Mucosa of rectum (tissue), 2 donors: ENCODE results near the gene KCTD16.

Source experiments
- H3K27ac ChIP-seq, 2 donors: one replicate each; pipeline ENCODE4 v1.7.0; 2013; ENCODE audit warnings: inconsistent platforms in 2 of 2, low read depth in 2 of 2, low read length in 2 of 2
- H3K27me3 ChIP-seq, 2 donors: one replicate each; pipeline ENCODE4 v1.7.0; 2013; ENCODE audit warnings: low read length in 2 of 2; ENCODE audit not compliant: control insufficient read depth in 2 of 2, insufficient read depth in 2 of 2
- H3K36me3 ChIP-seq, 2 donors: one replicate each; pipeline ENCODE4 v1.7.0; 2013; ENCODE audit warnings: low read length in 2 of 2; ENCODE audit not compliant: control insufficient read depth in 2 of 2, insufficient read depth in 2 of 2
- H3K4me1 ChIP-seq, 2 donors: one replicate each; pipeline ENCODE4 v1.7.0; 2013; ENCODE audit warnings: low read length in 2 of 2, mild to moderate bottlenecking in 1 of 2; ENCODE audit not compliant: control insufficient read depth in 2 of 2, insufficient read depth in 2 of 2
- H3K4me3 ChIP-seq, 2 donors: one replicate each; pipeline ENCODE4 v1.7.0; 2013; ENCODE audit warnings: low read length in 2 of 2
- H3K9ac ChIP-seq, 2 donors: one replicate each; pipeline ENCODE4 v1.7.0; 2013; ENCODE audit warnings: low read length in 2 of 2, low read depth in 1 of 2, mild to moderate bottlenecking in 1 of 2
- H3K9me3 ChIP-seq, 2 donors: one replicate each; pipeline ENCODE4 v1.7.0; 2013; ENCODE audit warnings: low read length in 2 of 2; ENCODE audit not compliant: control insufficient read depth in 2 of 2
- donor health status: healthy.
- donor health status: Normal muscosa, but diverticular disease.

Gene KCTD16

DNA sequence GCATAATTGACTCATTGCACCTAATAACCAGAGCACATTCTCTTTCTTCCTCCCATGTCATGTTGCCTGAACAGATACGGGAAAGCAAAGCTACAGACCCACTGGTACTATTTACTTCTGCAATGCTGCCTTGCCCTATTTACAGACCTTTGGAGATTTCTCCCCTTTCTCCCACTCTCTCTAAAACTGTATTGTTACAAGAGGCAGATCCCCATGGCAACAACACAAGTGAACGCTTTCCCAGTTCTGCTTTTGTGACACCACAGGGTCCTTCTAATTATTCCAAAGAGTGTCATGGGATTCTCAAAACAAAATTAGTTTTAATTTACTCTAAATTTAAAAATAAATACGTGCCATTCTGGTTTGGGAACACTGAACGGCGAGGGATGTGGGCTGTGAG is 104.7 kb downstream of the KCTD16 start:
- Histone ChIP-seq H3K9ac (no peak overlapping the region), H3K4me1 (no peaks in the 10 kb centered on the region)

DNA sequence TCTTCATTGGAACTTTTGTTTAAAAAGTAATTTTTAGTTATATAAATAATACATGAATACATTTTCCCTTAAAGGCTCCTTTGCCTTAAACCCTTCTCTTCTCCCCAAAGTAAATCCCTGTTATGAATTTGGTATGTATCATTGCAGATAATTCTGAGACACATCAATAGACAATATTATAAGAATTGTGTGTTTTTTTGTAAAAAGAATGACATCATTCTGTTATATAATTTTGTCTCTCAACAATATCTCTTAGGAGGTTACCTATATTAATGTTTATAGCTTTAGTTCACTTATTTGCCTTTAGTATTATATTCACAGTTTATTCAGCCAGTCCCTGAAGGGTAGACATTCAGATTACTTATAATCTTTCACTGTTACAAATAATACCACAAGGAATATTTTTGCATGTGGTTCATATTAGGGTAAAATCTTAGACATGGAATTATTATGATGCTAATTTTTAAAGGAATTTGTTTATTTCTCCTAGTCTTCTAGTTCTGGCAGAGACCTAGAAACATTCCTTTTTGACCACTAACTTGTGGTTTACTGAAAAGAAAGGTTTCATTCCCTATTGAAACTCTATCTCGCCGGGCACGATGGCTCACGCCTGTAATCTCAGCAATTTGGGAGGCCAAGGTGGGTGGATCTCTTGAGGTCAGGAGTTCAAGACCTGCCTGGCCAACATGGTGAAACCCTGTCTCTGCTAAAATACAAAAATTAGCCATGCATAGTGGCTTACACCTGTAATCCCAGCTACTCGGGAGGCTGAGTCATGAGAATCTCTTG is 105.6 kb downstream of the KCTD16 start:
- Histone ChIP-seq H3K27me3 (no peaks in the 10 kb centered on the region), H3K27ac (no peak overlapping the region), H3K9ac (no peak overlapping the region), H3K4me1 (no peaks in the 10 kb centered on the region), H3K36me3 (no peaks in the 10 kb centered on the region), H3K4me3 (no peak overlapping the region), H3K9me3 (no peaks in the 10 kb centered on the region)

More for the DNA sequence above, 104.7 kb downstream of the KCTD16 start:
- H3K9me3 ChIP-seq, result no peaks in the 10 kb centered on the region
- H3K36me3 ChIP-seq, result no peaks in the 10 kb centered on the region
- H3K27me3 ChIP-seq, result no peaks in the 10 kb centered on the region
- H3K4me3 ChIP-seq, result no peak overlapping the region
- H3K27ac ChIP-seq, result no peak overlapping the region

DNA sequence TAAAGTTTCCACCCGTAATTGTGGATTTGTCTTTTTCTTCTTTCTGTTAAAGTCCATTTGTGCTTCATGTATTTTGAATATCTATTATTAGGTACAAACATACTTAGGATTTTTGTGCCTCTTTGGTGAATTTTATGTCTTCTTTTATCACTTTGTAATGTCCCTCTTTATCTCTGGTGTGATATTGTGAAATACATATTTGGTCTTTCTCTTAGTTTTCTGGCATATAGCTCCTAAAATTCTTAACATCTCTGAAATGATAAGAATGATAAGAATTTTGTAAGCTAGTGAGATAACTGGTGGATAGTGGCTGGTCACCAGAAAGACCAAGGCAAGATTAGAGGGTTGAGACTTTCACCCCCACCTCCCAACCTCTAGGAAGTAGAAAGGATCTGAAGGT is 111.1 kb downstream of the KCTD16 start:
- no peaks in the 10 kb centered on the region for H3K4me1 ChIP-seq
- H3K27ac ChIP-seq, result no peak overlapping the region
- H3K9me3 ChIP-seq, result no peaks in the 10 kb centered on the region
- no peaks in the 10 kb centered on the region for H3K36me3 ChIP-seq
- H3K9ac ChIP-seq, result no peak overlapping the region
- no peak overlapping the region for H3K4me3 ChIP-seq
- H3K27me3 ChIP-seq, result no peaks in the 10 kb centered on the region

DNA sequence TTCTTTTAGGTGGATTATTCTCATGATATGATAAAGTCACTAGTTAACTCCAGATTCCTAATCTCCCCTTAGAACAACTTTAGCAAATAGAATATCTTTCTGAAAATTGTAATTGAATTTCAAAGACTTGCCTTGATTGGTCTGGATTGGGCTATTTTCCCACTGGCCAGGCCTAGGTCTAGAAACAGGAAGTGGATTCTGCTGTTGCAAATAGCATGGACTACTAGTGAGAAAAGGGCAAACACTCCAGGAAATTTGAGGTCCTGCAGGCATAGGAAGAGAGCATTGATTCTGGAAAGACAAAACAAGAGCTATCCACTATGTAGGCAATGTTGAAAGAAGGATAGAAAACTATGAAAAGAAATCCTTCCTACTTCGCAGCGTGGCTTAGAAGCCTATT is 113.4 kb downstream of the KCTD16 start:
- Histone ChIP-seq H3K9me3 (no peaks in the 10 kb centered on the region), H3K4me1 (no peaks in the 10 kb centered on the region), H3K4me3 (no peak overlapping the region), H3K36me3 (no peaks in the 10 kb centered on the region), H3K27ac (no peak overlapping the region), H3K27me3 (no peaks in the 10 kb centered on the region), H3K9ac (no peak overlapping the region)

DNA sequence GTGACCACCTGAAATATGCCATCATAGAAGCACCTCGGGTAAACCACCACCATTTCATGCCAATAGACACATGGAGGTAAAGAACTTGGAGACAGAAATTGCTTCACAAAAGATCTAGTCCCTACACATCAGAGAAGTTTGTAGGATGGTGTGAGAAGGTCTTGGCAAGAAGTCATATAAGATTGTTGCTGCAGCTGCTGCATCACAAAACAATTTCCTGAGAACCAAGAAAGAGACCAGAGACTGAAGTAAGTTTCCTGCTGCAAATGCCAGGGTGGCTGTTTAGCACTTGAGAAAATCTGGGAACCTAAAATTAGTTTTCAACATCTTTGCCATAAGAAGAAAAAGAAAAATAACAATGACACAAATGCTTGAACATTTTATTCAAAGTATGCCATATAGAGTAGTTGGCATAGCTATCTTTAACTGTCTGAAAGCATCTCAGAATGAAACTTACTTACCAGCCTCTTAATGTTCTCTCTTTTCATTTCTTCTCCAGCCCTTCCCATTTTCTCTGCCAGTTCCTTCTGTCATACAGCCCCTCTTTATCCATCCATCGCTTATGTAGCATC is 114.3 kb downstream of the KCTD16 start:
- Histone ChIP-seq H3K9me3 (no peaks in the 10 kb centered on the region), H3K4me3 (no peak overlapping the region), H3K27ac (no peak overlapping the region), H3K36me3 (no peaks in the 10 kb centered on the region), H3K9ac (no peak overlapping the region), H3K27me3 (no peaks in the 10 kb centered on the region), H3K4me1 (no peaks in the 10 kb centered on the region)

GRCh38 chr5:144289277-144289676 is 118.6 kb downstream of the KCTD16 start:
- H3K27me3 ChIP-seq, result no peaks in the 10 kb centered on the region
- no peaks in the 10 kb centered on the region for H3K9me3 ChIP-seq
- H3K4me1 ChIP-seq, result no peaks in the 10 kb centered on the region
- H3K9ac ChIP-seq, result no peak overlapping the region
- no peak overlapping the region for H3K4me3 ChIP-seq
- no peaks in the 10 kb centered on the region for H3K36me3 ChIP-seq
- H3K27ac ChIP-seq, result no peak overlapping the region

- Histone ChIP-seq H3K9ac (no peak overlapping the region), H3K36me3 (no peaks in the 10 kb centered on the region), H3K9me3 (no peaks in the 10 kb centered on the region), H3K4me1 (no peaks in the 10 kb centered on the region), H3K27ac (no peak overlapping the region), H3K4me3 (no peak overlapping the region), H3K27me3 (no peaks in the 10 kb centered on the region)
These were observed 121.4 kb downstream of the KCTD16 start for GRCh38 chr5:144292029-144292428.

- no peaks in the 10 kb centered on the region for H3K9me3 ChIP-seq
- H3K9ac ChIP-seq, result no peak overlapping the region
- no peak overlapping the region for H3K4me3 ChIP-seq
These were observed 124.6 kb downstream of the KCTD16 start for GRCh38 chr5:144295284-144295683.

GRCh38 chr5:144297081-144297480 is 126.4 kb downstream of the KCTD16 start:
- Histone ChIP-seq H3K9ac (no peak overlapping the region), H3K4me1 (no peaks in the 10 kb centered on the region), H3K27me3 (no peaks in the 10 kb centered on the region), H3K4me3 (no peak overlapping the region), H3K27ac (no peak overlapping the region), H3K36me3 (no peaks in the 10 kb centered on the region), H3K9me3 (no peaks in the 10 kb centered on the region)

More at GRCh38 chr5:144295284-144295683, 124.6 kb downstream of the KCTD16 start:
- no peaks in the 10 kb centered on the region for H3K4me1 ChIP-seq
- H3K36me3 ChIP-seq, result no peaks in the 10 kb centered on the region
- no peak overlapping the region for H3K27ac ChIP-seq
- no peaks in the 10 kb centered on the region for H3K27me3 ChIP-seq

DNA sequence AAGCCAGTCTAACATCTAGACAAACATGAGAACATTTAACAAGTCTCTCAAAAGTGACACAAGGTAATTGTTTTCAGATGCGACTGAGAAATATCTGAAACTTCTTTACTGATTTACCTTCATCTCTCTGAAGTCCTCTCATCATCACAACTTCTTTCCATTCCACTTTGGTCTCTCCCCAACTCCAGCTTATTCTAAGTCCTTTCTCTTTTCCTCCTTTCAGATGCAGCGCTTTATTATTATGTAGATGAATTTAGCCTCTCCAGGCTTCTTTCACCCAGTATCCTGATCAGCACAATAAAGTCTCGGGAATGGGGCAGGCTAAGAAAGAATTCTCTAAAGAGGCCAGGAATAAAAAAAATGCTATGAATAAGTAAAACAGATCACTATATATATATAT is 128.0 kb downstream of the KCTD16 start:
- Histone ChIP-seq H3K27ac (no peak overlapping the region), H3K4me1 (no peaks in the 10 kb centered on the region), H3K9ac (no peak overlapping the region), H3K36me3 (no peaks in the 10 kb centered on the region), H3K27me3 (no peaks in the 10 kb centered on the region), H3K4me3 (no peak overlapping the region), H3K9me3 (no peaks in the 10 kb centered on the region)
